GM12874 (cell line): ENCODE data around the gene CHST15.

Source experiments
- TF ChIP-seq, protein P1 (sequence below): IDR thresholded peaks from 2 replicates; pipeline ENCODE4 v1.5.1; 2011; ENCODE audit warnings: low read depth, mild to moderate bottlenecking, control low read depth, low read length, moderate library complexity; ENCODE audit not compliant: insufficient read depth

The CHST15 gene

DNA sequence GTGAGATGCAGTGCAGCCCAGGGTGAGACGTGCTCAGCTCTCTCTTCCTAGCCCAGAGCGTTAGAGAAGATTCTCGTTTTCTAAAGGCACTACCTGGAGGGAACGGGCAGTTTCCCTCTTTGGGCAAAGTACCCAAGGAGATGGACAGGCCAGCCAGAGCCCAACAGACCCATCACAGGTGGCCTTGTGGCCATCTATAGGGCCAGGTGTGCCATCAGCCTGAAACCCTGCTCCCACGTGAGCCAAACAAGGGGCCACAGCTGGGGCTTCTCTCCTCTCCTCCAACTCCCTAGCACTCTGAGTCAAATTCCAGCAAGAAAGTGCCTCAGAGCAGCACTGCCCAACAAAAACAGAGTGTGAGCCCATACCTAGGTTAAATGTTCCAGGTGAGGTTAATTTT lies 22.3 kb downstream of the CHST15 start:
- TF ChIP-seq, protein P1, sequence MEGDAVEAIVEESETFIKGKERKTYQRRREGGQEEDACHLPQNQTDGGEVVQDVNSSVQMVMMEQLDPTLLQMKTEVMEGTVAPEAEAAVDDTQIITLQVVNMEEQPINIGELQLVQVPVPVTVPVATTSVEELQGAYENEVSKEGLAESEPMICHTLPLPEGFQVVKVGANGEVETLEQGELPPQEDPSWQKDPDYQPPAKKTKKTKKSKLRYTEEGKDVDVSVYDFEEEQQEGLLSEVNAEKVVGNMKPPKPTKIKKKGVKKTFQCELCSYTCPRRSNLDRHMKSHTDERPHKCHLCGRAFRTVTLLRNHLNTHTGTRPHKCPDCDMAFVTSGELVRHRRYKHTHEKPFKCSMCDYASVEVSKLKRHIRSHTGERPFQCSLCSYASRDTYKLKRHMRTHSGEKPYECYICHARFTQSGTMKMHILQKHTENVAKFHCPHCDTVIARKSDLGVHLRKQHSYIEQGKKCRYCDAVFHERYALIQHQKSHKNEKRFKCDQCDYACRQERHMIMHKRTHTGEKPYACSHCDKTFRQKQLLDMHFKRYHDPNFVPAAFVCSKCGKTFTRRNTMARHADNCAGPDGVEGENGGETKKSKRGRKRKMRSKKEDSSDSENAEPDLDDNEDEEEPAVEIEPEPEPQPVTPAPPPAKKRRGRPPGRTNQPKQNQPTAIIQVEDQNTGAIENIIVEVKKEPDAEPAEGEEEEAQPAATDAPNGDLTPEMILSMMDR = no peak

DNA sequence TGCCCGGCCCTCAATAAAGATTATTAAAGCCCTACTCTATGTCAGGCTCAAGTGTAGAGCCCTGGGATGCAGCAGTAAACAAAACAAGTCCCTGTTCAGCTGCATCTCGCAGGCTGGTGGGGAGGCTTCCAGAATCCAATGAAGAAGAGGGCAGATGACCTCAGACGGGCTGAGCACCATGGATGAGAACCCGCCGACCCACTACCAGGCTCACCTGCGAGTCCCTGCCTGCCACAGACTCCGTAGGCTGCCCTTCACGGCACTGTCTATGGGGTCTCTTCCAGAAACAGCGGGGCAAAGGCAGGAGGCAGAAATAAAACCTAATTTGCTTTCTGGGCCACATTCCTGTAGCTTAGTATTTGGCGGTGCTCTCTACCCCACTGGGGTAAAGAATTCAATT lies 22.7 kb downstream of the CHST15 start:
- TF ChIP-seq, protein P1 = no peak

DNA sequence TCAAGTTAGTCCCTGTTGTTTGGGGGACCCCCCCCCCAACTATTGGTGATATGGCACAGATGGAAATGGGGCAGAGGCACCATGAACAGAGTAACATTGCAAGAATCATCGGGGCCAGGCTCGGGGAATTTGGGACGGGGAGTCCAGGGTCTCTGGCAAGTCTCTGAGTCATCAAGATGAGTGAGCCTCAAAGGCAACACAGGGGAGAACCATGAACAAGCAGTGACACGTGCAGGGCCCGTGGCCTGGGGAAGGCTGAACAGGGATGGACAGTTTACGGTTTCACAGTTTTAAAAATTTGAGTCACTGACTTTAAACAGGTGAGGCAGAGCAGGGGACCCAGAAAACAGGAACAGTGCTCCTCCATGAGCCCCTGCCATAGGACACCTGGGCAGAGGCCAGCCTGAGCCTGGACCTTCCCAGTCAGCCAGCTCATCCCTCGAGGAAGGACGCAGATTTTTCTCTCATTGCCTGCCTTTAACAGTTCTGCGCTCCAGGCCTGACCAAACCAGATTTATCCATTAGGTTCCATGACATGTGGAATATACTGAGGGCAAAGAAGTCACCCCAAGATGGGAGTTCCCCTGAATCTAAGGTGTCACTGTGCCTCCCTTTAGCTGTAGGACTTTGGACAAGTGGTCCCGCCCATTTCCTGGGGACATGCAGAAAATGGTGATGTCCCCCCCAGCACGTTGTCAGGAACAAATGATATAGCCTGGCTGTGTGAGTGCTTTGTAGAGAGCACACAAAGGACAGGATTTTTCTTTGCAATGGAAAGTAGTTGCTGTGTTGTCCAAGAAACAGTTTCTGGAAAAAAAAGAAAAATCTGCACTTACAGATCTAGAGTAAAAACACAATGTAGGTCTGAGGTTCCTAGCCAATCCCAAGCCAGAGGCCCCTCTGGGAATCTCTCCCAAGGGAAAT lies 23.8 kb downstream of the CHST15 start:
- TF ChIP-seq, protein P1 = no peak

DNA sequence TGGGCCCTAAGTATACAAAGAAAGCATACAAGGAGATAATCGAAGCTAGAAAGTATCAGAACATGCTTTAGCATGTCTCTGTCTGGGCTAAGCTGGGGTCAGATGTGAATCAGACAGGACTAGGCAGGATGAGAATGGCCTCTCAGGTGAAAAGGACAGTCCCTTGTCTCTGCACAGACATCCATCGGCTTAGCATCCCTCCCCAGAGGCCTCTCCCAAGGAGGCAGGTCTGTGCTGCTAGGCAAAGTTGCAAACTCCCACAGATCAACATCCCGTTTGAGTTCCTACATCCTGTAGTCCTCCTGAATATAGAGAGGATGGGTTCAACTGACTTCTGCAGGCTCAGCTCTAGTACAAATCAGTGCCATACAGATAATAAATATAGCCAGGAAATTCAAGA lies 24.5 kb downstream of the CHST15 start:
- TF ChIP-seq, protein P1 = no peak

DNA sequence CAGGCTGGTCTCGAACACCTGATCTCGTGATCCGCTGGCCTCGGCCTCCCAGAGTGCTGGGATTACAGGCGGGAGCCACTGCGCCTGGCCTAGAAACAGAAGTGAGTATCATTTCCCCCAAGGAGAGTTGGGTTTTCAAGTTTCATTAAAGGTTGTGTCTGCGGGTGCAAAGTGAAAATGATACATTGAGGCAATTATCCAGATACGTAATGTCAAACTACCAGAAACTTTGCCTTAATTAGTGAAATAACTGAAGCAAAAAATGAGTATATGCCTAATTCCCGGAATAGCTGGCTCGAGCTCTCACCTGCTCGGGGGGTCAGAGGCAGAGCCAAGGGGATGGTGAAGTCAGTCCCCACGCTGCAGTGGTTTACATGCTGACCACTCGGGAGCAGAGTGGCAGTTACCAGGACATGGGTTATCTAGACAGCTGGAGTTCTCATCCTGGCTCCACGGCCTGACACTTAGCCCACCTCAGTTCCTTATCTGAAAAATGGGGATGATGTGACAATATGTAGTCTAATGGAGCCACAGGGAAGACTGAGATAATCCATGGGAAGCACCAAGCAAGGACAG lies 25.5 kb downstream of the CHST15 start:
- TF ChIP-seq, protein P1 = no peak

DNA sequence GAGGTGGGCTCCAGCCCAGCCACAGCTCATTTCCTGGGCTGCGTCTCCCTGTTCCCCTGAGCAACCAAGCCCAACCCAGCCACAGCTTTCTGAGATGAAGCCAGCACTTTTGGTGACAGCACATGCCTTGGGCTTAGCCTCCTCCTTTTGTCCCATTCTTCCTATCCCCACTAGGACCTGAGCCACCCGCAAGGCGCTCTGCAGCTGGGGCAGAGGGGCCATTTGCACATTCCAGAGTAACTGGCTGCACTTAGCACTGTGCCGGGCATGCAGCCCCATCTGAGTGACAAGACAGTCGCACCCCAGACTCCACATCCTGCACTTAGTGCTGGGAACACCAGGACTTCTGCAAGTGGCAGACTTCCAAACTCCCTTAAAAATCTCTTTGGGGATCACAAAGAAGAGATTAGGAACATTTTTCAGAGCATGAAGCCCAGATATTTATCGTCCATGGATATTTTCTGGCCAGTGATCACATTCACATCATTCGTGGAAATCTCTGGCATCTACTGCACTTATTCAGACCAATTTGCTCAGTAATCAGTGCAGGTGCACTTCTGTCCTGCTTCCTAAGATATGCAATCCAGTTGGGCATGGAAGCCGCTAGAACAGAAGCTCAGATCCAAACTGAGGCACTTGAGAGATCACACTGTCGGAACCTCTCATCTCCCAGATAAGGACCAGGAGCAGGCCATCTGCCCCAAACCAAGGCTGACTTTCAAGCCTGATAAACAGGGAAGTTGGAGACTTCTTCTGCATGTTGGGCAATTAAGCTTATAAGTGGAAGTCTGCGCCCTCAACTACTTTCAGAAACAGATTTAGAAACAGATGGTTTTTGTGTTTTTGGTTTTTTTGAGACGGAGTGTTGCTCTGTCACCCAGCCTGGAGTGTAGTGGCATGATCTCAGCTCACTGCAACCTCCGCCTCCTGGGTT lies 26.4 kb downstream of the CHST15 start:
- TF ChIP-seq, protein P1 = no peak

DNA sequence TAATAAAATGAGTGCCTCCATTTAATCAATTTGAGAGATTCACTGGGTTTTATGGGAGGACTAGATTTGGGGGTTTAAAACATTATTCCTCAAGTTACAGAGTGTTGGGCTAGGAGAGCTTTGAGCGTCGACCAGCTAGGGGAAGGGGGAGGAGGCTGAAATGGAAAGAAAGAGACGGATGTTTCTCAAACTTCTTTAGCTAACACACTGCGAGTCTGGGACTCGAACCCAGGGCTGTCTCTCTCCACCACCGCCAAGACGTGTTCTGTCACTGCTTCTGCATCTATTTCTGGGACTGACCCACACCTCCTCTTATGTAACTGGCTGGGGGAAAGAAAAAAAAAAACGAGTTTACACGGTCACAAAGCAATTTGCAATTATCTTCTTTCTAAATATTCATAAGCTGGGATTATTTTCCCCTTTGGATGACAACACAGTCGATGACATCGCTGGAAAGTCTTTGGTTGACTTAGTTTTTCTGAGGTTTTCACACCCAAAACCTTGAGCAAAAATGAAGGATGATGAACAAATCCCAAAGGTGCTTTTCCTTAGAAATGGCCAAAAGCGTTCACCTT lies 27.2 kb downstream of the CHST15 start:
- TF ChIP-seq, protein P1 = no peak
